Glutamatergic neuron (in vitro differentiated cells): ENCODE measurements around the gene PRPSAP2. TPM values are rescaled to one million over a fixed set of nuclear protein-coding genes. Genes with fewer than 3 reads are reported as not detected.

Experiments used
- DNase-seq: peaks from one replicate; pipeline ENCODE4 v3.0.0; 2022
- H3K27ac Mint-ChIP-seq: one replicate; pipeline ENCODE4 v1.8.0; 2020; ENCODE audit warnings: mild to moderate bottlenecking, mixed read lengths, inconsistent platforms; ENCODE audit not compliant: unreplicated experiment
- H3K27me3 Mint-ChIP-seq: one replicate; pipeline ENCODE4 v1.8.0; 2020; ENCODE audit warnings: mild to moderate bottlenecking, moderate library complexity, mixed read lengths, inconsistent platforms; ENCODE audit not compliant: unreplicated experiment
- H3K36me3 Mint-ChIP-seq: one replicate; pipeline ENCODE4 v1.8.0; 2020; ENCODE audit warnings: mild to moderate bottlenecking, mixed read lengths, inconsistent platforms; ENCODE audit not compliant: unreplicated experiment
- H3K4me1 Mint-ChIP-seq: one replicate; pipeline ENCODE4 v1.8.0; 2020; ENCODE audit warnings: mild to moderate bottlenecking, low read depth, mixed read lengths, inconsistent platforms; ENCODE audit not compliant: unreplicated experiment
- H3K4me3 Mint-ChIP-seq: one replicate; pipeline ENCODE4 v1.8.0; 2020; ENCODE audit warnings: mild to moderate bottlenecking, mixed read lengths, inconsistent platforms; ENCODE audit not compliant: unreplicated experiment
- H3K9me3 Mint-ChIP-seq: one replicate; pipeline ENCODE4 v1.8.0; 2020; ENCODE audit warnings: mild to moderate bottlenecking, moderate library complexity, mixed read lengths, inconsistent platforms; ENCODE audit not compliant: unreplicated experiment
- CTCF ChIP-seq: fragments of 200-600 bp; sonication (generic); IDR thresholded peaks from one replicate; pipeline ENCODE4 v1.5.0; 2021; ENCODE audit not compliant: partially characterized antibody, unreplicated experiment
- total RNA-seq: library from RNA; stranded (reverse); fragmentation: NEBNext Ultra II Directional; extraction: Animal tissue kit (Norgen Biotek cat#: 25700); gene quantifications from one replicate; pipeline ENCODE4 v1.2.1, GENCODE V29; 2021; ENCODE audit not compliant: unreplicated experiment

The PRPSAP2 gene
- total RNA-seq, 1 donor from 2014 or later: 76.0 TPM

- no peak for TF ChIP-seq CTCF
- no peak overlapping the region for H3K4me3 Mint-ChIP-seq
- no peaks in the 10 kb centered on the region for H3K27me3 Mint-ChIP-seq
- no peak for DNase-seq
- H3K27ac Mint-ChIP-seq: no peak overlapping the region
- H3K36me3 Mint-ChIP-seq: peaks cover 6% of the 10 kb centered on the region
- H3K9me3 Mint-ChIP-seq: no peaks in the 10 kb centered on the region
- H3K4me1 Mint-ChIP-seq: no peaks in the 10 kb centered on the region
These were observed 38.2 kb downstream of the PRPSAP2 start for GRCh38 chr17:18896146-18896545.

- no peak for TF ChIP-seq CTCF
- DNase-seq: no peak
- Mint-ChIP-seq H3K4me1 (no peaks in the 10 kb centered on the region), H3K4me3 (no peak overlapping the region), H3K27ac (no peak overlapping the region), H3K36me3 (peaks cover 6% of the 10 kb centered on the region), H3K27me3 (no peaks in the 10 kb centered on the region), H3K9me3 (no peaks in the 10 kb centered on the region)
These were observed 39.0 kb downstream of the PRPSAP2 start for GRCh38 chr17:18896947-18897346.

- Mint-ChIP-seq H3K4me1 (no peaks in the 10 kb centered on the region), H3K9me3 (peaks cover 1% of the 10 kb centered on the region), H3K27ac (no peak overlapping the region), H3K4me3 (no peak overlapping the region), H3K36me3 (peaks cover 7% of the 10 kb centered on the region), H3K27me3 (no peaks in the 10 kb centered on the region)
- DNase-seq: no peak
- TF ChIP-seq CTCF: no peak
These were observed 46.6 kb downstream of the PRPSAP2 start for GRCh38 chr17:18904482-18904881.

GRCh38 chr17:18905226-18905625 is 47.3 kb downstream of the PRPSAP2 start:
- H3K36me3 Mint-ChIP-seq: peaks cover 7% of the 10 kb centered on the region
- H3K4me3 Mint-ChIP-seq: no peak overlapping the region
- no peaks in the 10 kb centered on the region for H3K4me1 Mint-ChIP-seq
- H3K9me3 Mint-ChIP-seq: peaks cover 3% of the 10 kb centered on the region
- H3K27me3 Mint-ChIP-seq: peaks cover 2% of the 10 kb centered on the region
- no peak overlapping the region for H3K27ac Mint-ChIP-seq
- no peak for TF ChIP-seq CTCF
- no peak for DNase-seq

- Mint-ChIP-seq H3K36me3 (peaks cover 9% of the 10 kb centered on the region), H3K4me3 (no peak overlapping the region), H3K9me3 (peaks cover 3% of the 10 kb centered on the region), H3K27ac (no peak overlapping the region), H3K4me1 (peaks cover 4% of the 10 kb centered on the region), H3K27me3 (peaks cover 3% of the 10 kb centered on the region)
- DNase-seq: no peak
- TF ChIP-seq CTCF: no peak
These were observed 52.4 kb downstream of the PRPSAP2 start for GRCh38 chr17:18910326-18910725.
